Cardiac muscle cell (in vitro differentiated cells and primary cell): Measurements from ENCODE around the gene ABHD14A. TPM values are rescaled to one million over a fixed set of nuclear protein-coding genes. Genes with fewer than 3 reads are reported as not detected.
A peak's percentile ranks its signal among the peaks of the same experiment; 100 is the strongest.

Experiments
- DNase-seq, 2 donors: peaks; one replicate each; pipeline versions ENCODE4 v3.0.0 to v3.0.0-alpha.2; 2010 to 2017; ENCODE audit warnings: low read depth in 1 of 2, low spot score in 1 of 2
- H3K27ac ChIP-seq: fragments of 200-600 bp; sonication (generic); 2 replicates; pipeline ENCODE4 v1.5.1; 2016
- H3K27me3 ChIP-seq: fragments of 200-600 bp; sonication (generic); 2 replicates; pipeline ENCODE4 v1.6.0; 2016; ENCODE audit warnings: control low read depth
- H3K36me3 ChIP-seq: fragments of 200-600 bp; sonication (generic); 2 replicates; pipeline ENCODE4 v1.5.1; 2016; ENCODE audit warnings: control low read depth
- H3K4me1 ChIP-seq: fragments of 200-600 bp; sonication (generic); 2 replicates; pipeline ENCODE4 v1.8.1; 2017; ENCODE audit warnings: low read depth, mild to moderate bottlenecking, mixed run types
- H3K4me3 ChIP-seq: fragments of 200-600 bp; sonication (generic); 2 replicates; pipeline ENCODE4 v1.5.1; 2016; ENCODE audit warnings: mild to moderate bottlenecking
- H3K9me3 ChIP-seq: fragments of 200-600 bp; sonication (generic); 2 replicates; pipeline ENCODE4 v1.5.1; 2017; ENCODE audit warnings: low read depth, mild to moderate bottlenecking, control low read depth
- polyA plus RNA-seq: library from polyadenylated mRNA; unstranded; fragments of >200 nt; fragmentation: Nextera tagmentation; extraction: Ambion mirVana; gene quantifications from 2 replicates; pipeline ENCODE4 v1.2.1, GENCODE V29; 2016
- total RNA-seq: library from RNA; depleted of rRNA; stranded (reverse); fragments of >200 nt; gene quantifications from 2 replicates; pipeline ENCODE4 v1.2.3, GENCODE V29; 2016
- TF ChIP-seq, protein P1 (sequence below): IDR thresholded peaks from 2 replicates; pipeline ENCODE4 v1.5.1; 2012; ENCODE audit warnings: low read depth, mild to moderate bottlenecking, low read length

ABHD14A gene
- total and polyA plus RNA-seq, 2 experiments from 2014 or later, result 56.5 to 104 TPM

DNA sequence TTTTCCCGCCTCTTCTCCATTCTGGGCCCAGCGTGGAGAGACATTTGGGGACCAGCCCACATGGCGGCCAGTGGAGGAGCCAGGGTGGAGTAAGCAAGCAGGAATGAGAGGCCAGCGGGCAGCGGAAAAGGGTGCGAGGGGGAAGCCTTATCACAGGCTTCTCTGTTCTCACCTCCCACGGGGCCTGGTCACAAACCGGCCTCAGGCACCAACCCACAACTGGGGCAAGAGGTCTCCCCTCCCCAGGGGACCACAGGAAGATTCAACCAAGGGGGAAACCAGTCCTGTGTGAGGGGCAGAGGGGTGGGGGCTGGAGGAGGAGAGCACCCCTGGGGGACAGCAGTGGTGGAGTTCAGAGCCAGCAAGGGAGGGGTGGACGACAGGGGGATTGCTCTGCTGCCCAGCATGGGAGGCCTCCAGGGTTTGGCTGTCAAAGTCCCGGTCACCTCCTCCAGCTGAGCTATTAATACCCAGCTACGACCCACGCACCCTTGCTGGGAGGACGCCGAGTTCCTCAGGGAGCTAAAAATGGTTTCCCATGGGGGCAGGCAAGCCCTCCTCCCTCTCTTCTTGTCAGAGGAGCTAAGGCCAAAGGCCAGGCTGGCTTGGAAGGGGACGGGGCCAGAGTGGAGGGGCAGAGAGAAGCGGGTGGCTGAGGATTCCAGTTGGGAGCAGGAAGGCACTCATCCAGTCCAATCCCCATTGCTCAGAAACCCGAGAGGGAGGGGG lies 44.7 kb downstream of the ABHD14A start:
- no peaks in the 10 kb centered on the region for H3K9me3 ChIP-seq
- TF ChIP-seq, protein P1, sequence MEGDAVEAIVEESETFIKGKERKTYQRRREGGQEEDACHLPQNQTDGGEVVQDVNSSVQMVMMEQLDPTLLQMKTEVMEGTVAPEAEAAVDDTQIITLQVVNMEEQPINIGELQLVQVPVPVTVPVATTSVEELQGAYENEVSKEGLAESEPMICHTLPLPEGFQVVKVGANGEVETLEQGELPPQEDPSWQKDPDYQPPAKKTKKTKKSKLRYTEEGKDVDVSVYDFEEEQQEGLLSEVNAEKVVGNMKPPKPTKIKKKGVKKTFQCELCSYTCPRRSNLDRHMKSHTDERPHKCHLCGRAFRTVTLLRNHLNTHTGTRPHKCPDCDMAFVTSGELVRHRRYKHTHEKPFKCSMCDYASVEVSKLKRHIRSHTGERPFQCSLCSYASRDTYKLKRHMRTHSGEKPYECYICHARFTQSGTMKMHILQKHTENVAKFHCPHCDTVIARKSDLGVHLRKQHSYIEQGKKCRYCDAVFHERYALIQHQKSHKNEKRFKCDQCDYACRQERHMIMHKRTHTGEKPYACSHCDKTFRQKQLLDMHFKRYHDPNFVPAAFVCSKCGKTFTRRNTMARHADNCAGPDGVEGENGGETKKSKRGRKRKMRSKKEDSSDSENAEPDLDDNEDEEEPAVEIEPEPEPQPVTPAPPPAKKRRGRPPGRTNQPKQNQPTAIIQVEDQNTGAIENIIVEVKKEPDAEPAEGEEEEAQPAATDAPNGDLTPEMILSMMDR, result no peak
- peaks cover 89% of the 10 kb centered on the region for H3K4me1 ChIP-seq
- DNase-seq, result peak; percentile 47 to 85
- H3K4me3 ChIP-seq, result no peak overlapping the region
- no peaks in the 10 kb centered on the region for H3K27me3 ChIP-seq
- peak overlapping the region; percentile 98 for H3K27ac ChIP-seq
- H3K36me3 ChIP-seq, result no peaks in the 10 kb centered on the region

DNA sequence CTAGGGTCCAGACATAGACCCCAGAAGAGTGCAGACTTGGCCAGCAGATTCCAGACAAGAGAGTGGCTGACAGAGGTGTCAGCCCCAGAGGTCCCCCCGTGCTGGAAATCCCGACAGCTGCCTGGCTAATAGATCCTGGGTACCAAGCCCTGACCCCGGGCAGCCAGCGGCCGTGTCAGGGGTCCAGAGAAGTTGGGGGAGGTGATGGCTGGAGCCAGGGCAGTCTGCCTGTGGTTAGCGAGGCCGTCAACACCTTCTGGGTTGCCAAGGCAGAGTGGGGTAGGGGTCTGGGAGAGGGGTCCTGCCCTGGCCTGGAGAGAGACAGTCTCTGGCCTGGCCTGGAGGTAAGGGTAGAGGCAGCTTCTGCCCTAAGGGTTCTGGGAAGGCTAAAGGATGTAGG lies 45.9 kb downstream of the ABHD14A start:
- no peak overlapping the region for H3K4me3 ChIP-seq
- H3K27ac ChIP-seq, result peak overlapping the region; percentile 98
- peaks cover 87% of the 10 kb centered on the region for H3K4me1 ChIP-seq
- no peaks in the 10 kb centered on the region for H3K36me3 ChIP-seq
- TF ChIP-seq, protein P1, result no peak
- H3K27me3 ChIP-seq, result no peaks in the 10 kb centered on the region
- DNase-seq, result no peak
- H3K9me3 ChIP-seq, result no peaks in the 10 kb centered on the region

DNA sequence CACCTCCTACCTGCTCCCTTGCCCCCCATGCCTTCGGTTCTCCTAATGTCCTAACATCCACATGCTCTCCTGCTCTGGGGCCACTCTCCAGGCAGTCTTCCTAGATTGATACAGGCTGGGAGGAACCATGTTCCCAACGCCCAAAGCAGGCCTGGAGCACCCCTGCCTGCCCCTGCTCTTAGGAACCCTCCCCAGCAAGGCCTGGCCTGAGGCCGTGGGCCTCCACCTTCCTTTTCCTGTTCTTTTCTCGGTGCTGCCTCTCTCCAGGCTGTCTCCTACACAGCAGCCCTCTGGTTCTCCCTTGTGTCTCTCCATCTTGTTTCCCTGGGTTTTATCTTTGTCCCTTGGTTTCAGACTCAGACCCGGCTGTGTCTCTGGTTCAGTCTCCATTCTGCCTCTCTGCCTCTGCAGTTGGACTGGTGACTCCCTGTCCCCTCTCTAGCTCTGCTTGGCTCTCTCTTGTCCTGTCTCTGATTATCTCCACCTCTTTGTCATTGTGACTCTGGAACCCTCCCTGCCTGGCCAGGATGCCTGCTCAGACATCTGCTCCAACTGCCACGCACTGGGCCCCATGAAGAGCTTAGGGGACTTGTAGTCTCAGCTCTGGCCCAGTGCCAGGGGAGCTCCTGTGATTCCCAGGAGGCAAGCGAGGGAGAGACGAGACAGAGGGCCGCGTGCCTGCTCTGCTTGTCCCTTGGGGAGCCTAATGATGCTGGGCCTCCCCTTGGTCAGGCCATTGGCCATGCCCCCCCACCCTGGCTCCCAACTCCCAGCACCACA lies 46.8 kb downstream of the ABHD14A start:
- no peaks in the 10 kb centered on the region for H3K9me3 ChIP-seq
- H3K27me3 ChIP-seq, result no peaks in the 10 kb centered on the region
- DNase-seq, result peak in 1 of 2 donors; percentile 84
- no peaks in the 10 kb centered on the region for H3K36me3 ChIP-seq
- TF ChIP-seq, protein P1, result no peak
- H3K4me3 ChIP-seq, result no peak overlapping the region
- H3K27ac ChIP-seq, result peak overlapping the region; percentile 98
- peaks cover 85% of the 10 kb centered on the region for H3K4me1 ChIP-seq

DNA sequence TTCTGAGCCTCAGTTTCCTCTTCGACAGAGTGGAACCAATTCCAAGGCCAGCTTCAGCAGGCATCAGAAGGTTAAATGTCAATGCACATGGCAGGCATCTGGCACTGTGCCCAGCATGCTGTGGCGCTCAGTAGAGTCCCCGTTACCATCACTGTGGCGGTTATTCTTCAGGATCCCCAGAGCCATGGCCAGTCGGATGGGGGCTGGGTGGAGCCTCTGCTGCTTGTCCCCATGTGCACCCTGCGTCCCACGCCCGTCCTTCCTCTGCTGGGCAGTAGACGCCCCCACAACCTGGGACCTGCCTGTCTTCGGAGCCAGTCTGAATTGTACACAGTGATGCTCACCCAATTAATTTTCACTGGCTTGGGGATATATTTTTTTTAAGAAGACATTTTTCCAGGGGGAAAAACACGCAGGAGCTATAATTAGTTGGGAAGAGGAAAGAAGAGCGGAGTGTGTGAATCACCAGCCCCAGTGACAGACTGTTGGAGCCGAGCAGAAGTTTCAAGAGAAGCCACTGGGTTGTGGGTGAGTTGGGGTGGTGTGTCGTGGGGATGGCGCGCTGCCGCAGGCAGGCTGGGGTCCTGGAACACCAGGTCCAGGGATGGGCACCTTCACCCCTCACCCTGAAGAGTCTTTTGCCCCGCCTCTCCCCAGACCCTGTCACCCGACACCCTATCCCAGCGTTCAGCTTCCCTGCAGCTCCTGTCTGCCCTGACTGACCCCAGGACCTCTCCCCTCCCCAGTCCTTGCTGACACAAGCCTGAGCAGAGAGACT lies 47.6 kb downstream of the ABHD14A start:
- peaks cover 76% of the 10 kb centered on the region for H3K4me1 ChIP-seq
- H3K36me3 ChIP-seq, result no peaks in the 10 kb centered on the region
- peak overlapping the region; percentile 98 for H3K27ac ChIP-seq
- no peaks in the 10 kb centered on the region for H3K9me3 ChIP-seq
- H3K27me3 ChIP-seq, result no peaks in the 10 kb centered on the region
- TF ChIP-seq, protein P1, result no peak
- no peak overlapping the region for H3K4me3 ChIP-seq
- DNase-seq, result peak in 1 of 2 donors; percentile 57

DNA sequence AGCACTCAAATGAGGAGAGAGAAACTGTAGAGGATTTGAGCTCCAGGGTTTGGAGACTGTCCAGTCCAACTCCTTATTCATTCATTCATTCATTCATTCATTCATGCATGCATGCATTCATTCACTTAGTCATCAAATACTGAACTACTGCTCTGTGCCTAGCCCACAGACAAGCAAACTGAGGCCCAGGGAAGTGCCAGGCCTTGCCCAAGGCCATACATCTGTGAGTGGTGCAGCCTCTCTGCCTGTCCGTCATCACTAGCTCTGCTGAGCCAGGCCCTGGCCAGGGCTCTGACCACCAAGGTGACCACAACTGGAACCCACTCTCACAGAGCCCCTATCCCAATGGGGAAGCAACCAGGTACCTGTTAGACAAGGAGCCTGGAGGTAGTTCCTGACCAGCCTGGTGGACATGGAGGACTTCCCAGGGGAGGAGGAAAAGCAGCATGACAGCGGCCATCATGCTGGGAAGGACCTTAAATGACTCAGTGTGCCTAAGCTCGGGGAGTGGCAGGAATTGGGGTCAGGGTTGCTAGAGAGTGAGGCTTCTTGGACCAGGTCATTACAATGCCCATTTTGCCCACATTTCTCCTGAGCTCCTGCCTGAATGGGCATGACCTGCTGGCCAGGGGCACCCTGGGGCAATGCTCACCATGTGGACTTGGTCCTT lies 48.4 kb downstream of the ABHD14A start:
- TF ChIP-seq, protein P1, result no peak
- no peaks in the 10 kb centered on the region for H3K27me3 ChIP-seq
- DNase-seq, result no peak
- H3K36me3 ChIP-seq, result no peaks in the 10 kb centered on the region
- peak overlapping the region; percentile 98 for H3K27ac ChIP-seq
- H3K4me3 ChIP-seq, result no peak overlapping the region
- H3K9me3 ChIP-seq, result no peaks in the 10 kb centered on the region
- peaks cover 74% of the 10 kb centered on the region for H3K4me1 ChIP-seq
